Measurements from ENCODE around the gene SFXN5. TPM values are rescaled to one million over a fixed set of nuclear protein-coding genes. Genes with fewer than 3 reads are reported as not detected.

The SFXN5 gene
- total RNA-seq, 1 experiment from 2014 or later: 6.0 TPM

DNA sequence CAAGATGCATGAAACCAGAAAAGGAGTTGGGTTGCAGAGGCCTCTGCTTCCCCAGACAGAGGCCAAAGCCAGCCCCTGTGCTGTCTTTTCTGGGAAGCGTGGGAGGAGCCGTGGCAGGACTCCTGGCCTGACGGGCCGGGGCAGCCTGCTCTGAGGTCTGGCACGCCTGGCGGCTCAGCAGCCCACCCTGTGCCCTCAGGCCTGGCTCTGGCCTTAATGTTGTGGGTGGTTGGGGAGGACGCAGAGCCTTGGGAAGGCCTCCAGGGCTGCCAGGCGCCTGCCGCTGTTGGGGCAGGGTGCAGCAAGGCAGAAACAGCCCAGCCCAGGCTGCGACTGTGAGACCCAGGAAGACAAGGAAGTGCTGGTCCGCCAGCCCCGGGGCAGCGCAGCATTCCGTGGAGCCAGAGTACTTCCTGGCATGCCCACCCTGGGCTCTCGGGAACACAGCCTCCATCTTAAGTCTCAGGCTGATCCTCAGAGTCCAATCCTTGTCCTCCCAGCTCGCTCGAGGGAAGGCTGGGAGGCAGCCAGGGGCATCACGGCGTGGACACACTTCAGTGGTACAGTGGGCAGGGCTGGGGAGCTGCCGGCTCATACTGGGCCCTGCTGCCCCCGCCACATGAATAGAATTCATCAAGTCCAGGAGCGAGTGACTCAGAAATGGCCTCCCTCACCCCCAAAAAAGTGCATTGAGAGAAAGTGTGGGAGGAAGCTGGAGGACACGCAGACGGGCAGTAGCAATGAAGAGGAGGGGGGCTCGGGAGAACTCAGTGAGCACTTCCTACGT is 81.5 kb downstream of the SFXN5 start:
- CTCF ChIA-PET: interaction anchor here (0.6 to 0.9 kb wide), 3 partner anchors 117 to 416 kb away, joined by 3 to 4 read pairs (median 3); no protein-coding TSS in a partner anchor
- no TSS peak for BruUV-seq (replicated peaks)
- Mint-ChIP-seq H3K4me3 (ENCODE audit: unreplicated experiment) (no peak overlapping the region), H3K4me1 (ENCODE audit: insufficient read depth, unreplicated experiment) (no peaks in the 10 kb centered on the region), H3K9me3 (ENCODE audit: unreplicated experiment) (no peaks in the 10 kb centered on the region), H3K27ac (ENCODE audit: low read depth, unreplicated experiment) (no peak overlapping the region), H3K36me3 (ENCODE audit: insufficient read depth, unreplicated experiment) (peaks cover 6% of the 10 kb centered on the region), H3K27me3 (ENCODE audit: insufficient read depth, unreplicated experiment) (no peaks in the 10 kb centered on the region)
- TF ChIP-seq, protein P1, sequence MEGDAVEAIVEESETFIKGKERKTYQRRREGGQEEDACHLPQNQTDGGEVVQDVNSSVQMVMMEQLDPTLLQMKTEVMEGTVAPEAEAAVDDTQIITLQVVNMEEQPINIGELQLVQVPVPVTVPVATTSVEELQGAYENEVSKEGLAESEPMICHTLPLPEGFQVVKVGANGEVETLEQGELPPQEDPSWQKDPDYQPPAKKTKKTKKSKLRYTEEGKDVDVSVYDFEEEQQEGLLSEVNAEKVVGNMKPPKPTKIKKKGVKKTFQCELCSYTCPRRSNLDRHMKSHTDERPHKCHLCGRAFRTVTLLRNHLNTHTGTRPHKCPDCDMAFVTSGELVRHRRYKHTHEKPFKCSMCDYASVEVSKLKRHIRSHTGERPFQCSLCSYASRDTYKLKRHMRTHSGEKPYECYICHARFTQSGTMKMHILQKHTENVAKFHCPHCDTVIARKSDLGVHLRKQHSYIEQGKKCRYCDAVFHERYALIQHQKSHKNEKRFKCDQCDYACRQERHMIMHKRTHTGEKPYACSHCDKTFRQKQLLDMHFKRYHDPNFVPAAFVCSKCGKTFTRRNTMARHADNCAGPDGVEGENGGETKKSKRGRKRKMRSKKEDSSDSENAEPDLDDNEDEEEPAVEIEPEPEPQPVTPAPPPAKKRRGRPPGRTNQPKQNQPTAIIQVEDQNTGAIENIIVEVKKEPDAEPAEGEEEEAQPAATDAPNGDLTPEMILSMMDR (IDR thresholded peaks at IDR 0.05; ENCODE audit: unreplicated experiment): no peak
- no peak for DNase-seq (ENCODE audit: unreplicated experiment)
- intact Hi-C loops (cut with micrococcal nuclease): no loop called here
- POLR2A ChIA-PET: no interaction called here

DNA sequence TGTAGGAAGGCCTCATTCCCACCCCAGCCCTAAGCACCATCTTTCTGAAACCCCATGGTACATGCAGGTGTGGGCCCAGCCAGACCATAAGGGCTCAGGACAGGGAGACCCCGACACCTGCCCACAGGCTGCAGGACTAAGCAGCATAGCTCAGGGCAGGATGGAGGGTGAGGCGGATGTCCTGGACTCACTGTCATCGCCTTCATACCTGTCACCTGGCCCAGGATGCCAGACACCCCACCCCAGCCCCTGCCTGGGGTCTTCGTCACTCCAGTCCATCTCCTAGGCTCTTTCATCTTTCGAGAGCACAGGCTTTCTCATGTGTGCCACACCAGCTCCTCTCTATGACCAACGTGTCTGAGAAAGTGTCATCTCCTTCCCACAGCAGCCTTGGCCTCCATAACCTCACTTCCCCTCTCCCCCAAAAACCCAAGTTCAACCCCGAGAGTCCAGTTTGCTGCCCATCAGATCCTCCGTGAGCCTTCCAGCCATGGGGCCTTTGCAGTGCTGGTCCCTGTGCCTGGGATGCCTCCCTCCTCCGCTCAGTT is 82.7 kb downstream of the SFXN5 start:
- H3K9me3 Mint-ChIP-seq (ENCODE audit: unreplicated experiment): no peaks in the 10 kb centered on the region
- POLR2A ChIA-PET: no interaction called here
- peaks cover 6% of the 10 kb centered on the region for H3K36me3 Mint-ChIP-seq (ENCODE audit: insufficient read depth, unreplicated experiment)
- CTCF ChIA-PET: interaction anchor here (0.5 to 2.2 kb wide), 4 partner anchors 15 to 189 kb away, joined by 3 to 6 read pairs (median 4); no protein-coding TSS in a partner anchor
- H3K4me1 Mint-ChIP-seq (ENCODE audit: insufficient read depth, unreplicated experiment): no peaks in the 10 kb centered on the region
- DNase-seq (ENCODE audit: unreplicated experiment): no peak
- TF ChIP-seq, protein P1 (IDR thresholded peaks at IDR 0.05; ENCODE audit: unreplicated experiment): no peak
- no peak overlapping the region for H3K4me3 Mint-ChIP-seq (ENCODE audit: unreplicated experiment)
- no peaks in the 10 kb centered on the region for H3K27me3 Mint-ChIP-seq (ENCODE audit: insufficient read depth, unreplicated experiment)
- no TSS peak for BruUV-seq (replicated peaks)
- intact Hi-C loops (cut with micrococcal nuclease): no loop called here
- H3K27ac Mint-ChIP-seq (ENCODE audit: low read depth, unreplicated experiment): no peak overlapping the region

DNA sequence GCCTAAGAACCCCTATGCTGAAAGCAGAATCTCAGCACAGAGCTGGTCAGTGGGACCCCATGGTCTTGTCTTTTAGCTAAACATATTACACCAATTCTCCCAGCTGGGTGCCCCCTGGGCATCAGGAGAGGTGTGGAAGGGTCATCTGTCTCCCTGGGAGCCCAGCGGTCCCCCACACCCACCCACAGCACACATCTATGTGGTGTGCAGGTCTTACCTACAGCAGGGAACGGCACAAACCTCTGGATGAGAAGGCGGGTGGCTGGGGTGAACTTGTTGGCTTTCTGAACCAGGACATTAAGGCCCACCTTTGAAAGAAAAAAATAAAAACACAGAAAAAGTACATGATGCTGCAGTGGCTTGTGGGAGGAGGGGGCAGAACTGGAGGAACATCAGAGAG is 83.5 kb downstream of the SFXN5 start:
- H3K4me1 Mint-ChIP-seq (ENCODE audit: insufficient read depth, unreplicated experiment): no peaks in the 10 kb centered on the region
- H3K27me3 Mint-ChIP-seq (ENCODE audit: insufficient read depth, unreplicated experiment): no peaks in the 10 kb centered on the region
- H3K27ac Mint-ChIP-seq (ENCODE audit: low read depth, unreplicated experiment): no peak overlapping the region
- no peaks in the 10 kb centered on the region for H3K9me3 Mint-ChIP-seq (ENCODE audit: unreplicated experiment)
- peaks cover 6% of the 10 kb centered on the region for H3K36me3 Mint-ChIP-seq (ENCODE audit: insufficient read depth, unreplicated experiment)
- ChIA-PET CTCF (interaction anchor here (1.0 to 2.8 kb wide), 3 partner anchors 14 to 189 kb away, joined by 5 to 19 read pairs (median 6); no protein-coding TSS in a partner anchor), POLR2A (no interaction called here)
- TF ChIP-seq, protein P1 (IDR thresholded peaks at IDR 0.05; ENCODE audit: unreplicated experiment): no peak
- no TSS peak for BruUV-seq (replicated peaks)
- no peak for DNase-seq (ENCODE audit: unreplicated experiment)
- no peak overlapping the region for H3K4me3 Mint-ChIP-seq (ENCODE audit: unreplicated experiment)
- intact Hi-C loops (cut with micrococcal nuclease): no loop called here

DNA sequence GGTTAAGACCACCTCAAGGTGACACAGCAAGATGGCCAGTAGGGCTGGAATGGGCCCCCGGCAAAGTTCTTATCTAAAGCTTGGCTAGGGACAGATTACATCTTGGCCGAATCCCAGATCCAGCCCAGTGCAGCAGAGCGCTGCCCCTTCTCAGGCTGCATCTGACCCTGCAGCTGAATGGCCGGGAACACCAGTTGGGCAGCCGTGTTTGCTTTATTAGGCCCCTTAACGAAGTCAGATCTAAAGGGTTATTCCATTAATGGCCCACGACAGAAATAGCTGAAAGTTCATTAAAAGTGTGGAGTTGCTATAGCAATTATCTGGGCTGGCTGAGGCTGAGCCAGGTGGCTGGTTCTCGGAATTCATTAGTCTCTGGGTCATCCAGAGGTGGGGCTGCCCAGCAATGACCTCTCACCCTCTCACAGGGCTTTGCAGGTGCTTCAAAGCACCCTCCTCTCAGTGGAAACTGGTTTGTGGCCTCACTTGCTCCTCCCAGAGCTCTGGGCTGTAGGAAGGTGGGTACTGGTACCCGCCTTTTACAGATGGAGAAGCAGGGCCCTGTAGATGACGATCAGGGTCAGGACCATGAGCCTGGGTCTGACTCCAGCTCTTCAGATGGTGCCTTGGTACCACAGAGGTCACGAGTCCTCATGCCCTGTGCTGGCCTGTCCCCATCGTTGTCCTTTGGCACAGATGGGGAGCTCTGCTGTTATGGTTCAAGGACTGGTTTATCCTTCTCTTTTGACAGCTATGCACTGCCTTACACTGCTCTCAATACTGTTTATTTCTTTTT is 85.4 kb downstream of the SFXN5 start:
- H3K4me3 Mint-ChIP-seq (ENCODE audit: unreplicated experiment): no peak overlapping the region
- peaks cover 9% of the 10 kb centered on the region for H3K4me1 Mint-ChIP-seq (ENCODE audit: insufficient read depth, unreplicated experiment)
- no peaks in the 10 kb centered on the region for H3K9me3 Mint-ChIP-seq (ENCODE audit: unreplicated experiment)
- no peak overlapping the region for H3K27ac Mint-ChIP-seq (ENCODE audit: low read depth, unreplicated experiment)
- no TSS peak for BruUV-seq (replicated peaks)
- intact Hi-C loops (cut with micrococcal nuclease): no loop called here
- TF ChIP-seq, protein P1 (IDR thresholded peaks at IDR 0.05; ENCODE audit: unreplicated experiment): no peak
- H3K27me3 Mint-ChIP-seq (ENCODE audit: insufficient read depth, unreplicated experiment): no peaks in the 10 kb centered on the region
- ChIA-PET POLR2A (interaction anchor here (0.6 kb wide), 1 partner anchor 88 kb away, joined by 4 read pairs; no protein-coding TSS in a partner anchor), CTCF (interaction anchor here (0.6 to 2.8 kb wide), 7 partner anchors 11 to 192 kb away, joined by 3 to 19 read pairs (median 7); no protein-coding TSS in a partner anchor)
- no peak for DNase-seq (ENCODE audit: unreplicated experiment)
- peaks cover 6% of the 10 kb centered on the region for H3K36me3 Mint-ChIP-seq (ENCODE audit: insufficient read depth, unreplicated experiment)

All from MCF 10A (cell line).